Left lobe of liver (tissue), 2 donors: ENCODE measurements around the gene HAPSTR1. TPM values are rescaled to one million over a fixed set of nuclear protein-coding genes. Genes with fewer than 3 reads are reported as not detected.

Experiments
- ATAC-seq: fragments of 200-7000 bp; cut with Tn5 transposase; one replicate; pipeline ENCODE4 v1.9.1; 2020; ENCODE audit warnings: mild to moderate bottlenecking, moderate library complexity
- DNase-seq: peaks from one replicate; pipeline ENCODE4 v3.0.0-alpha.2; 2020; ENCODE audit warnings: low spot score
- total RNA-seq: library from RNA; stranded (reverse); gene quantifications from one replicate; pipeline ENCODE4 v1.2.1, GENCODE V29; 2021
- donor health status: DM: no; HTN: no; CAD: no; lungs with moderate emphysema.
- donor health status: DM: no; HTN: yes; CAD: no.

The HAPSTR1 gene
- total RNA-seq, 1 donor from 2014 or later, result 30.3 TPM

DNA sequence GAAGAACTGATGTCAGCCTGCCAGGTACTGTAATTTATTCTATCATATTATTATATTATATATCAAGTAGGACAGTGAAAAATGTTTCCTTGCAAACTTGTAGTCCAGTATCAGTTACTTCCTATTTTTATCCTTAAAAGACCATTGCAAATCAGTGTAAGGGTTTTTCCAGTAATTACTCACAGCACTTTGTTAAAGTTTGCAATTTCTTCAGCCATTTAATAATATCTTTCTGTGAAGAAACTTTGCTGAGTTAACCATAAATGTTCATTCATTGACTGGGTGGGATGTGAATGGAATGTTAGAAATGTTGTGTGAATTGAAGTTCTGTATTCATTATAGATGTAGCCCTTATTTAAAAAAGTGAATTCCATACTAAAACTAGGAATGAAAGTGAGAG is 26.7 kb downstream of the HAPSTR1 start:
- DNase-seq (no peak), ATAC-seq (no peak)

DNA sequence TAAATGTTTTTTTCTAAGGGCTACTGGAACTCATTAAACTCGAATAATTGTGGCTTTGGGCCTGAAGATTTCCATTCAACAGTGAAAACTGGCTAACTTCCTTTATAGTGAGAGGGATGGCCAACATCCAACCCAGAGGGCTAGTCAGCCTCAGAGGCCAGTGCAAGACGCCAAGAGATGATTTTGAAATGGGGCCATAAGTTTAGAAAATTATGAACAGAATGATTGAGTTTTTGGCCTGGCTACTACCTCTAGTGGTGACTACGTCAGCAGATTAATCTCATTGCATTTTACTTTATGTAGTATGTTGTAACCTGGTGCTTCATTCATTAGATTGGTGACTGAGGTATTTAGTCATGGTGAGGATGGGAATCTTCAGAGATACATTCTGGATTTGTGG is 28.4 kb downstream of the HAPSTR1 start:
- DNase-seq (no peak), ATAC-seq (peak; percentile 24)

DNA sequence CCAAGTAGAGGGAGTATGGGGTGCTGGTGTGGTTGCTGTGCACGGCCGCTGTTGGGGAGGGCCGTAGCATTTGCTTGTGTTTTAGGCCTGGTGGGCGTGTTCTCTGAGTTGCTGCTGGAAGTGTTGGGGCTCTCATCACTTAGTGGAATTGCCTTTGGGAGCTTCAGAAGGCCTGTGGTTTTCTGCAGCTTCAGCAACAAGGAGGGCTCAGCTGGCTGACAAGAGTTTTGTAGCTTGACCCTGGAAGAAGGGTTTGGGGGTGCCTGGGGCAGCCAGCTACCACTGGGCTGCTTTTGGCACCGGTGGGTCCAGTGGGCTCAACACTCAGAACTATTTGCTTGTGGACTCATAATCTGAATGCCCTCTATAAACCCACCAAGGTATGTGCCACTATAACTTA is 30.9 kb downstream of the HAPSTR1 start:
- no peak for DNase-seq
- ATAC-seq, result no peak

DNA sequence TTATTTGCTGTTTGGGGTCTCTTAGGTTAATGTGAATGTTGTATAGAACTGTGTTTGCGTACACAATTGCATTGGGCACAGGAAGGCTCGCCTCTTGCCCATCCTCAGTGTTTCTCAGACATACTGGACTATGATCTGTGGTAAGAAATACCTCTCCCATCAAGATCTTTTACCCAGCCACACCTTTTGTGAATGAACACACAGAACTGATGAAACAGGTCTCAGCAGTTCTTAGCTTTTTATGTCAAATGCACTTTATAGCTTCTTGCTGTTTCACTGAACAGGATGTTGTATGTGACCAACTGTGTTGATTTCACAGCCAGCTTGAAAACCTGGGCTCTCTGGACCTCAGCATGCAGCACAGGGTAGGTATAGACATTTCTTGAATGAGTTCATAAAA is 31.5 kb downstream of the HAPSTR1 start:
- no peak for ATAC-seq
- DNase-seq, result no peak

DNA sequence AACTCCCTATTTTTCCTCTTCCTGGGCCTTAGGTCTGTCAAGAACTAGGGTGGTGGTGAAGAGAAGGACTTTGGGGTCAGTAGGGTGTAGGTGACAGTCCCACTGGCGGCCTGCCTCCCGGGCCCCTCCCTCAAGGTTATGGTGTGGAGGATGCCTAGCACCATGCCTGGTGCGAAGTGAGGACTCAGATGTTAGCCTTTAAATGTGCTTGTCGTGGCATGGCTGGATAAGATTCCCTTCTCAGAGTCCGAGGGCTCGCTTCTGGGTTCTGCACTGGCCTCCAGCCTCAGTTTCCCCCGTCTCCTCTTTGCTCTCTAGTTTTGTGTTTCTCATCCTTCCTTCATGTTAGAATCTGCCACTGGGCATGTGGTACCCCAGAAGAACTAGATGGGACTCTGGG is 32.0 kb downstream of the HAPSTR1 start:
- ATAC-seq (no peak), DNase-seq (no peak)

DNA sequence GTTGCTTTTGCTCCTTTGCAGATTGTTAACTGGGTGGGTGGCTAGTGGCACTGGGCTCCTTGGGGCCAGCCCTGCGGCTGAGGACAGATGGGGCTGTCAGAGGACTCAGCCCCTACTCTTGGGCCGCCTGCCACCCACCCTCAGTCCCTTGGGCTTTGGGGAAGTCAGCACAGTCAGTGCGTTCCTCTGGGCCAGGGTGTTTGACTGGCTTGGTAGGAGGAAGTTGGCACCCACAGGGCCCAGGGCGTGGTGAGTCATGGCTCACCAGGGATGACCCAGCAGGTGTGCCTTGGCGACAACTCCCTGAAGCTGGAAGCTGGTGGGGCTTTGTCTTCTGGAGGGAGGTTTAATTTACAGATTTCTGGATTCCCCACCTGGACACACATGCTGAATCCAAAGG is 32.4 kb downstream of the HAPSTR1 start:
- ATAC-seq, result peak; percentile 35
- no peak for DNase-seq

DNA sequence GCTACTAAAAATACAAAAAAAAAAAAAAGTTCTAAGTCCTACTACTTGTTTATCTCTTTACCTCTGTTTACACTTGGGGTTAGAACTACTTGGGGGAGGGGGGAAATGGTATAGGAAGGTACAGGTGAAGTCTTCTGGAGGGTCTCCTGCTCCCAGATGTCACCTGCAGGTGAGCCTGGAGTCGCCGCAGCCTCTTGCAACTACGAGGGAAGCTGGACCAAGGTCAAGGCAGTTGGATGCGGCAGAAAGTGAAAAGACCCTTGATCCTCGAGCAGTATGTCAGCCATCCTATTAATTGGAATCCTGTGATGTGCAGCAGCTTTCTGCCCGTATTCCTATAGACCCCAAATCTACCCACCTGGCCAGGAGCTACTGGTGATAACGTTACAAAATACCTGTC is 33.0 kb downstream of the HAPSTR1 start:
- no peak for ATAC-seq
- DNase-seq, result no peak

DNA sequence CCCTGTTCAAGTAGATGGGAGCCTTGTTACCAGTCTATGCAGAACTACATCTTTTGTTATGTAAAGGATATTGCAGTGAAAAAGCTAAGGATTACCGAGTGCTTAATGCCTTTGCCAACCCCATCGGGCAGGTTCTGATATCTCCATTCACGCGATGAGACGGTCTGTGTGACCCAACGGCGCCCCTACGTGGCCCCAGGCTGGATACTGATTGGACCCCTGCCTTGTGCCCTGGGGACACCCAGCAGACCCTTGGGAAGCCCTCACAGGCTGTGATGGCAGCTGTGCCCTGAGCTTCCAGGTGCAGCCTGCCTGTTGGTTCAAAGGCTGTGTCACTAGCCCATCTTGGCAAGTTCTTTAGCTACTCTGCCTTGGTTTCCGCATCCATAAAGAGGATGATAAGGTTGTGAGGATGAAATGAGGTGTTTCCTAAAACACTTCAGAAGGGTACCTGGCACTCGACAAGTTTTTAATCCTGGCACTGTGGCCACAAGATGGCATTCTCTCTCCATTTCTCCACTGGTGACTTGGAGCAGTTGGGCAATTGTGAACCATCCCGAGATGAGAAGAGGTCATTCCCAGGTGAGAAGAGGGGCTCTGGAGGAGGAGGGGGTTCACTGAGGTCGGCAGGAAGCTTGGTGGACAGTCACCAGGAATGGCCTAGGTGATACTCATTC is 33.6 kb downstream of the HAPSTR1 start:
- ATAC-seq (peak; percentile 16), DNase-seq (no peak)

DNA sequence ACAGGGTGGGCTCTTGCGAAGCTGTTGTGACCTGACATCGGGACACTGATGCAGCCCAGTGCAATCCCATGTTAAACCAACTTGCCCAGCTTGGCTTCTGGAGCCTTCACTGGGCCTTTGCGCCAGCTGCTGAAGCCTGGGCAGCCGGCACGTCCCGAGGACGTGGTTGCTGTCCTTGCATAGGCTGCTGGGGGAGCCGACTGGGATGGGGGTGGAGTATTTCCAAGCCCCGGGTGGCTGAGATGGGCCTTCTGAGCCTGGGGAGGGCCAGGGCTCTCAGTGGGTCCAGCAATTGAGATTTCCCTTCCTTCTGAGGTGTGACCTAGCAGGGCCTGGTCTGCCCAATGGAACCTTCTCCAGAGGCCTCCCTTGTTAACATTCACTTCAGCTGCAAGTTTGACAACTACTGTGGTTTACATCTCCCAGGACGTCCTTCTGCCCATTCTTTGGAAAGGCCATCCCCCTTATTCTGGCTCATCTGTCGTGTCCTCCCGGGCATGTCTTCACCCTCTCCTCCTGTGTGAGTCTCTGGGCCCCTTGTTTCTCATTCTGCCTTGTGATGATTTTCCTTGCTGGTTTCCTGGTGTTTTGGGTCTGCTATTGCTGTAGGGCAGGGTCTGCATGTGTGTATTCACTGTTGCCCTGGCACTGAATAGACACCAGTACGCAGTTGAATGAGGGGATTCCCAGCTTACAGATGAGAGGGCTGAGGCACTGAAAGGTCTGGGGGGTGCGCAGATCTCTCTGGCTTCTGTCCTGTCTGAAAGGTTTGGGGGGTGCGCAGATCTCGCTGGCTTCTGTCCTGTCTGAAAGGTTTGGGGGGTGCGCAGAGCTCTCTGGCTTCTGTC is 34.4 kb downstream of the HAPSTR1 start:
- ATAC-seq (peak; percentile 11), DNase-seq (no peak)

DNA sequence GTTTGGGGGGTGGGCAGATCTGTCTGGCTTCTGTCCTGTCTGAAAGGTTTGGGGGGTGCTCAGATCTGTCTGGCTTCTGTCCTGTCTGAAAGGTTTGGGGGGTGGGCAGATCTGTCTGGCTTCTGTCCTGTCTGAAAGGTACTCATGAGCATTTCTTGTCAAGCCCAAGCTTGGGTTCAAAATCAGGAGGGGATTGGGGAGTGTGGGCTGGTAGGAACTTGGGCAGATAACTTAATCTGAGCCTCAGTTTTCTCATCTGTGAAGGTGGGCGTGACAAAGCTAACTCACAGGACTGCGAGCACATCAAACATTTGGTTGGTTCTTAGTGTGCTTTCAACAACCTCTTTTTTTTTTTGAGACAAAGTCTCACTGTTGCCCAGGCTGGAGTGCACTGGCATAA is 35.2 kb downstream of the HAPSTR1 start:
- DNase-seq (peak; percentile 23), ATAC-seq (no peak)

DNA sequence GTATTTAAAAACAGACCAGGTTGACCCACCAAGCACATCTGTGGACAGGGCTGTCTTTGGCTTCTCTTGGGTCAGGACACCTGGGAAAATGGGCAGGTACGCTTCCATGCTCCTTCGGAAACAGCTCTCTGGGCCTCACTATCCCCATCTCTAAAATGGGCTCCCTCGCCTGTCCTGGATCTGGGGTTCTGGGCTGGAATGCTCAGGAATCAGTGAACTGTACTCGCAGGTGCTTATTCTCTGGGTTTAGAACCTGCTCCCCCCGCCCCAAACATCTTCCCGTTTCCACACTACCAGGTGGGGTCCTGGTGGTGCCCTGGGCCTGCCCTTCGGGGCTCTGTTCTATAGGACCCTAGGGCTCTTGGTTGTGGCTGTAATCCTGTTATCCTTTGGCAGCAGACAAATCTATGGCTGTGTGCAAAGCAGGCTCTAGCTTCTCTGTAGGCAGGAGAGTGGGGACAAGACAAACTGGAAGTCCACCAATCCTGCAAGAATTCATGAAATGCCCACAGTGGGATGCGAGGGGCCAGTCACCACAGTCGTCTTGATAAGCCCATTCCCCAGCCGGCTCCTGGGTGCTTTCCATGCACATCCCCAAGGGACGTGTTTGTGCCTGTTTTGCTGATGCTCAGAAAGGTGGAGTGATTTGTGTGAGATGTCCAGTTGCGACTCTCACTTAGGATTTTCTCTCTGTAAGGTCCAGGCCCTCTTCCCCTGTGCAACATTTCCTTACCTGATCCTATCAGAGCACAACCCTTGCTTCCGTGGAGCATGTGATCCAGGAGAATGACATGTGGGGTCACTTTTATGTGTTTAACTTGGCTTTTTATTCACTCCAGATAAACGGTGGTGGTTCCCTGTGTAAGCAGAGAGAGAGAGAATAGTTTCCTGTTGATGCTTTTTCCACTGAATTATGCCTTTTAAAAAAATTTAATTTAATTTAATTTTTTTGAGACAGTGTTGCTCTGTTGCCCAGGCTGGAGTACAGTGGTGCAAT is 37.2 kb downstream of the HAPSTR1 start:
- DNase-seq, result no peak
- no peak for ATAC-seq

DNA sequence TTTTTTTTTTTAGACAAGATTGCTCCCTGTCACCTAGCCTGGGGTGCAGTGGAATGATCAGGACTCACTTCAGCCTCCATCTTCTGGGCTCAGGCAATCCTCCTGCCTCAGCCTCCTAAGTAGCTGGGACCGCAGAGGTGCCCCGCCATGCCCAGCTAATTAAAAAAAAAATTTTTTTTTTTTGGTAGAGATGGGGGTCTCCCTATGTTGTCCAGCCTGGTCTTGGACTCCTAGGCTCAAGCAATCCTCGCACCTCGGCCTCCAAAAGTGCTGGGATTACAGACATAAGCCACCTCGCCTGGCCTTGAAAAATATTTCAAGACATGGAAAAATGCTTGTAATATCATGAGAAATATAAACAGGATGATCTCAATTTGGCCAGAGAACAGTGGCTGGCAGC is 42.9 kb downstream of the HAPSTR1 start:
- ATAC-seq (no peak), DNase-seq (peak; percentile 8)

DNA sequence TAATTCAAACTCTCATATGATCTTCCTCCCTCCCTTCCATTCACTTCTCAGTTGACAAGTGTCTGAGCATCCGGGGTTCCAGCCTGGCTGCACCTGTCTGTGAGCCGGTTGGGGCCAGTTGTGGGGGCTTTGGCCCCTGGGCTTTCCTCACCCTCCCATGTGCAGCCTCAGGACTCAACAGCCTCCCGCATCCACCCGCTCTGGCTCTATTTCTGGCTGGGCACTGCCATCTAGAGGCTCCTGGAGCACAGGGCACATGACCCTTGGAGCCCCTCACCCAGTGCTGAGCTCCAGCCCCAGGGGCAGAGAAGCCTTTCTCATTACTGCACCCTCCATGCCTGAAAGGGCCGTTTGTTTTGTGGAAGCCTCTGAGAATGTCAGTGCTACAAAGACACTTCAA is 43.3 kb downstream of the HAPSTR1 start:
- ATAC-seq, result peak; percentile 77
- DNase-seq, result peak; percentile 53

DNA sequence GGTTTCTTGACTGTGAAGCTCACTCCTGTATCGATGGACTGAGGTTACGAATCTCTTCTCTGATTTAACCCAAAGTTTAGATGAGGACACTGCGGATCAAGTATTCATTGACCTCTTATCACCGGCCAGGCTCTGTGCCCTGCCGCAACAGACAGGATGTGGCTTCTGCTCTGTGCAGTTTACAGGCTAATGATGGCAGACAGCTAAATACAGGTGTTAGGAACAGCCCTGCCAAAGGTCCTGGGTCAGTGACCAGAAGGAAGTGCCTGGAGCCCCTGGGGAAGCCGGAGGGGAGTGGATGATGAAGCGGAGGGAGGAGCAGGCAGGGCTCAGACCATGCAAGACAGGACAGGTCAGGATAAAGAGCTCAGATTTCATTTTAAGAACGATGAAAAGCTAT is 44.4 kb downstream of the HAPSTR1 start:
- ATAC-seq, result peak; percentile 51
- DNase-seq, result no peak

DNA sequence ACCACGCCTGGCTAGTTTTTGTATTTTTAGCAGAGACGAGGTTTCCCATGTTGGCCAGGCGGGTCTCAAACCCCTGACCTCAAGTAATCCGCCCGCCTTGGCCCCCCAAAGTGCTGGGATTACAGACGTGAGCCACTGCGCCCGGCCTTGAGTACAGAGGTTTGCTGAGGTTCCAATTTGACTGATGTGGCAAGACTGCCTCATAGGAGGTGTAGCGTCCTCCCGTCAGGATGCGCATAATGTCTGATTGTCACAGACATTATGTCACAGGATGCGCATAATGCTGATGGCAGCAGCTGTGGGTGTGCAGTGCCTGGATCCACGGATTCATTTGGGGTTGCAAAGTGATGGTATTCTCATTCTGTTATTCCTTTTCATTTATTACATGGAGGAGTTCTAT is 45.2 kb downstream of the HAPSTR1 start:
- no peak for ATAC-seq
- no peak for DNase-seq

DNA sequence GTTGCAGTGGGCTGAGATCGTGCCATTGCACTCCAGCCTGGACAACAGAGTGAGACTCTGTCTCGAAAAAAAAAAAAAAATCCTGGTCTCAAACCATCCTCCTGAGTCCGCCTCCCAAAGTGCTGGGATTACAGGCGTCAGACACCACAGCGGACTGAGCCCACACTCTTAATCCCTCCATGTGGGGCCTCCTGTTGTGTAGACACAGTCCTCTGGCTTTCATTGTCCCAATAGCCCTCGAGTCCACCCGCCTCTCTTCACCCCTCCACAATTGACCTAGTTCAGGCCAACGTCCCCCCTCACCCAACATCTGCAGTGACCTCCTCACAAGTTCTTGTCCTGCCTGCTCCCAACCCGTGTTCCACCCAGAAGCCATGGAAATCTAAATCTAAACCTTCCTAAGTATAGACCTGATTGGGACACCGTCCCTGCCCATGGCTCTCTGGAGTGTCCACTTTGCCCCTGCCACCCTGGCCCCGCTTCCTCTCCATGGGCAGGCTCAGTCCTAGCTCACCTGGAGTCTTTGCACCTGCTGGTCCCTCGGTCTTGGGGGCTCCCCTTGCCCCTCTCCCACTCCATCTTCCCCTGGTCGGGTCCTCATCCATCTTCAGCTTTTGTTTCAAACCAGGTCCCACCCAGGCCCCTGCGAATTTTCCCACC is 46.7 kb downstream of the HAPSTR1 start:
- DNase-seq (no peak), ATAC-seq (no peak)

DNA sequence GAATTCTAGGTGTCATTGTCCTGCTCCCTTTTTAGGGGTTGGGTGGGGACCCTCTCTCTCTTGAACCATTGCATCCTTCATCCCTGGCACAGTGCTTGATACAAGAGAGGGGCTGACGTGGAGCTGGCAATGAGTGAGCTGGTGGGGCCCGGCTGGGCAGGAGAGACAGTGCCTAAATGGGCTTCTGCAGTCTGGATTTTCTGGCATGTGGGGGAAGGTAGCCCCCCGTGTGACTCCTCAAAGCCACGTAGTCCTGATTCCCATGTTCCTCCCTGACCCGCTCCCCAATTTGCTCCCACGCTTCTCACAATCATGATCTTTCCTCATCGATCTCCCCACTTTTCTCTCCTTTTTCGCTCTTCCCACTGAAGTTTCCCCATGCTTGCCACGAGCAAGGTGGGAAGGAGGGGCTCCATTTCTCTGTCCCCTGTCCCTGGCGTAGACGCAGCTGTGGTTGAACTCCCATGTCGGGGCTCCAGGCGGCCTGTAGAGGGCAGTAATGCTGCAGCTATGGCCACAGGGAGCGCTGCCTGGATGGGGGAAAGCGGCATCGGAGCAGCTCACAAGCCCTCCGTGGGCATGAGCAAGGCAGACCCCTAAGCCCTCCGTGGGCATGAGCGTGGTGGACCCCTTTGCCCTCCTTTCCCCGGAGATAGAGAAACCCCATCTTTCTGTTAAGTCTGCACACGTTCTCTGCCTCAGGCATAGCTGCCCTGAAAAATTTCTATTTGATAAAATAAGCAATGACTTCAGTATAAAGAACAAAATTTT is 47.5 kb downstream of the HAPSTR1 start:
- DNase-seq, result peak; percentile 59
- ATAC-seq, result peak; percentile 85

DNA sequence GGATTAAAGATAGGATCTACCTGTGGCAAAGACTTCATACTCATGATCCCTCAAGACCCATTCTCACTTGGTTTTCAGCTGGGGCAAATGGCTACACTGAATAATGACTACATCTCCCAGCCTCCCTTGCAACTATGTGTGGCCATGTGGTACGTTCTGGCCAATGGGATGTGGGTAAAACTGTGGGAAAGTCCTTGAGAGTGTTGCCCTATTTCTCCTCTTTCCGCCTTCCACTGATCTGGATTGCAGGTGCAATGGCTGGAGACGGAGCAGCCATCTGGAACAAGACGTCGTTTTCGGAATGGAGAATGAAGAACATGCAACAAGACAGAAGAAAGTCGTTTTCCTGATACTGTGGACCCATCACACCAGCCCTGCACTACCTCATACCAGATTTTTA is 48.5 kb downstream of the HAPSTR1 start:
- DNase-seq (no peak), ATAC-seq (peak; percentile 68)
